NCI-H345 treated with DMSO at 0.1 percent for 48 hours (cell line): ENCODE data around the gene VSTM4.
A peak's percentile ranks its signal among the peaks of the same experiment; 100 is the strongest.

ENCODE experiments used
- DNase-seq: peaks from one replicate; lab custom pipeline; 2025; ENCODE audit not compliant: unreplicated experiment; lab: John Stamatoyannopoulos, UW

The VSTM4 gene

DNA sequence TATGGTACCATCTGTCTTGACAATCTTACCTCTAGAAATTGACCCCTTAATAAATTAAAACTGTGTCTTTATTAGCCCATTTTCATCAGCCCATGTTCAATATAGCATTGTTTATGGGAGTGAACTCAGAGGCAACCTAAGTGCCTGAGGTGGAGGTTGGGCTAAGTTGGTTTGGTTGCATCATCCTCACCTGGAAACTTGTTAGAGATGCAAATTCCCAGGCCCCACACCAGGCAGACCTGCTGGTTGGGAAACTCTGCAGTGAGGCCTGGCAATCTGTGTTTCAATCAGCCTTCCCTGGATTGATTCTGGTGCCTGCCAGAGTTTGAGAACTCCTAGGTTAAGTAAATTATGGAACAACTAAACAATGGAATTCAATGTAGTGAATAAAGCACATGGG, 27.9 kb upstream of the VSTM4 start:
- no peak for DNase-seq

DNA sequence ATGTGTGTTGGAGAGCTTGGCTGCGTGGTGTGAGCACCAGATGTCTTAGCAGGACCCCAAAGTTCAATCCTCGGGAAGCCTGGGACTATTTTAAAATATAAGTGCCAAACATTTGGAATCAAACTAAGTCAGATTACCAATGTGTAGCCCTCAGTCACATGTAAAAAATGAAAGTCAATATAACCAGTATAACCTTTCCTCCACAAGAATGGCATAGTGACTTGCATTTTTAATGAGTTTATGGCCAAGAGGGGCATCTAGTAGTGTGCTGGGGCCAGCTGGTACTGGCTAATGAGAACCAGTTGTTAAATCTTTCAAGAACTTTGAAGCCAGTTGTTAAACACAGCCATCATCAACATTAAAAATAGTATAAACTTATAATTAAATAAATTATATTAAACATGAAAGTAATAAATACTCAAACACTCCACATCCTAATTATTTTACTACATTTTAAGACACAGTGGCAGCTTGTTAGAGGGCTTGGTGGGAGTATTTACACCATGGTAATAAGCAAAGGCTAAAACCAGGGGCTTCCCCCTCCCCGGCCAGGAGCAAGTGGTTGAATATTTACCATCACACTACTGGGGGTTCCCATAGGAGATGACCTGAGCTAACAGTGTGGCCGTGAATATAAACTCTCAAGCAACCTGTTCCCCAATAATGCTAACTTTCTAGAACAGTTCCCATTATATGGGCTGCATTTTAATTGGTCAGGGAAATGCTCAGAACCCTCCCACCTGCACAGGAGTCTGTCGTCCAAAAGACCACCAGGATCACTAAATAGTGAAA, 26.4 kb upstream of the VSTM4 start:
- no peak for DNase-seq

GRCh38 chr10:49140304-49141177, 25.2 kb upstream of the VSTM4 start:
- no peak for DNase-seq

GRCh38 chr10:49139846-49140195, 24.5 kb upstream of the VSTM4 start:
- no peak for DNase-seq

DNA sequence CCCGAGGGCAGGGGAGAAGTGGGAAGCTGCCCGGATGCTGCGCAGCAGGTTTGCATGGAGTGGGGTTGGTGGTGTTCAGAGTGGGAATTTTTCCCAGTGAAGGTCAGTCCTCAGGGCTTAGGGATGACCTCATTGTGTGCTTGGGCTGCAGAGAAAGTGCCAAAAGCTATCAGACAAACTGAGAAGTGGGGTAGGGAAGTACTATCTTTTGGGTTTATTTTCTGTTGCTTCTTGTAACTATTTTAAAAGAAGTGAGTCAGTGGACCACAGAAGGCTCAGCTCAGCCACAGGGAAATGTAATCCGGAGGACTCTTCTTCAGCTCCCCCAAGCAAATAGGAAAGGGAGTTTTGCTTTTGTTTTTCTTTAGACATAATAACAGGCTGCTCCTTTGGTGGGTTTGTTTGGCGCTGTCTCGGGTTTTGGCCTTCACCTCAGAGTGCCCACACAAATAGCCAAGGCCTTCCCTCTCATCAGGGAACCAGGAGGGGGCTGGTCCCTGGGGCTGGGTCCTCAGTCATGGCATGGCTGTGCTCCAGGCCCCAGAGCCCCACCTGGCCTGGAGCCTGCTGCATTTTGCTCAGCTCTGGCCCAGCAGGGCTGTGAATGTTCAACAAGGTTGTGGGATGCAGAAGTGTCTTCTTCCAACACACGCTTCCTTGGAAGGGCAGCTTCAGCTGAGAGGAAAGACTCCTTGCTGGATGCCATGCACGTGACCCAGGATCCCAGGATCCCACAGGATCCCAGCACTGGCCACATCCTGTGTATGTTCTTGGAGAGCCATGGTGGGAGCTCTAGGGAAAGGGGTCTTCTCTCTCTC, 23.9 kb upstream of the VSTM4 start:
- DNase-seq = no peak

DNA sequence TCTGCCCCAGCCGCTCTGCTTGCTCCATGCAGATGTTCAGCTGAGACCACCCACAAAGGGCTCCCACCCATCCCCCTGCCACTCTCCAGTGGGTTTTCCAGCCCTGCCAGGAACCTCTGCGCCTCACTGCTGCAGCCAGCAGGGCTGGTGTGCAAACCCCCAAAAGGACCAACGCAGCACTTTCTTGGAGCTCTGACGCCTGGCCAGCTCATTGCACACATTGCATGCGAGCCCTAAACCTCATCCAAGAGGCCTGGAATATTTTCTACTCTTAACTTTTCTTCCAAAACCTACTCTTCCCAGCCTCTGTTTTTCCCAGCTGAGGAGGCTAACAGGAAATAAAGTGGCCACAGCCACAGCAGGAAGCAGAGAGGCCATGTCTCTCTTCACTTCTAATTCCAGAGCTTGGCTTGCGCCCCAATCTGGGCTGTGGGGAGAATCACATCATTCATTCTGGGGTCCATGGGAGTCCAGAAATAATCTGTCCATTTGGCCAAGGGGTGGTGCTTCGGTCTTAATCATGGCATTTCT, 23.1 kb upstream of the VSTM4 start:
- DNase-seq = no peak

DNA sequence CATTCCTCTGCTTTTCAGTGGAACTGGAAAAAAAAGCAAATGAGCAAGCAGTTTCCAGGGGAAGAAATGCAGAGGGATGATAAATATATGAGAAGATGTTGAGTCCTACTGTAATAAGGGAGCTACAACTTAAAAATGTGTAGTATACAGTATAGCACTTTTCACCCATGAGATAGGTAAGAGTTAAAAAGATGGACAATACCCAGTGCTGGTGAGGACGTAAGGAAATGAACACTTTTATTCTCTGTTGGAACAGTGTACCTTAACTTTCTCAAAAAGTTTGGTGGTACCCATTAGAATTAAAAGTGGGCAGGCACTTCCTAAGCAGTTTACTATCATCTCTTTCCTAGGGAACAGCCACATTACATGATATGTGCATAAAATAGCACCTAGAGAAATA, 21.2 kb upstream of the VSTM4 start:
- DNase-seq = no peak

DNA sequence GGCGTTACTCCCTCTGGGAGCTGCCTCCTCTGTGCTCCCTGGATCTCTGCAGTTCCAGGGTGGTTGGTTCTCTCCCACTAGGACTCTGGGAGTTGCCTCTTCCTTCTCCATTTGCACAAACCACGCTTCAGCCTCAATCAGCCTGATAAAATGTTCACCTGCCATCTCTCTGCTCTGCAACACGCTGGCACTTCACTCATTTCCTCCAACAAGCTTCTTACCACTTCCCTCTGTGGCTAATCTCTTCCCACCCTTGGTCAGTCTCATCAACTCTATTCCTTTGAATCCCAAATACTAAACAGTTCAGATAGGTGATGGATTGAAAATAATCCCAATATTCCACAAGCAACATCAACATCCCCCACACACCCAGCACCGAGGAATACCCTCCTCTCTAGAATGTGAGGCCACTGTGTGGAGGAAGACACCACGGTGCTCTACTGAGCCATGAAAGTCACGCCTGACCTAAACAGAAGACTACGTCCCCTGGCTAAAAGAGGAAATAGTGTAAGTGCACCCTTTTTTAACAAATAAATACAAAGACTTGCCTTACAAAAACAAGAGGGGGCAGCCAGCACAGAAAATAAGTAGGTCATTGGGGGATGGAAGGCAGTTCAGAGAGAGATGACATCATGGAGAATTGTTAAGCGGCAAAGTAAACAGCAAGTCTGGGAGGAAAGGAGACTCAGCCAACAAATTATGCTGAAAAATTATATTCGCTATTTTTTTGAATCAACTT, 20.4 kb upstream of the VSTM4 start:
- no peak for DNase-seq

GRCh38 chr10:49134327-49134726, 19.0 kb upstream of the VSTM4 start:
- DNase-seq = no peak

- DNase-seq = no peak
Observed at GRCh38 chr10:49133706-49134248, 18.5 kb upstream of the VSTM4 start, which contains the start of gene FAM170B. FAM170B (minus strand) TSS chr10:49134021; CDS start chr10:49133918, 103 bp downstream.

DNA sequence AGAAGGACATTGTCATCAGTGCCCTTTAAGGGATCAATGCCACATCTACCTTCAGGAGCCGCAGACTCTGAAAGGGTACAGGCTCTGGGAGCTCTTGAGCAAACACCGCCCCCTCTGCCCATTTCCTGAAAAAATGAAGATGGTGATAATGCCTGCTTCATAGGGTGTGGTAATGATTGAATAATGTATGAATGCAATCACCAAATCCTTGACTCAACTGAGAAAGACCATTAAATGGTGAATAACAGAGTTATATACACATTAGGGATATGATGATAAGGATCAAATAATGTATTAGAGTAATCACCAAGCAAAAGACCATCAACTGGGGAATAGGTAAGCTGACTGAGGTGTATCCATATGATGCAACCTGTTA, 17.0 kb upstream of the VSTM4 start:
- no peak for DNase-seq

DNA sequence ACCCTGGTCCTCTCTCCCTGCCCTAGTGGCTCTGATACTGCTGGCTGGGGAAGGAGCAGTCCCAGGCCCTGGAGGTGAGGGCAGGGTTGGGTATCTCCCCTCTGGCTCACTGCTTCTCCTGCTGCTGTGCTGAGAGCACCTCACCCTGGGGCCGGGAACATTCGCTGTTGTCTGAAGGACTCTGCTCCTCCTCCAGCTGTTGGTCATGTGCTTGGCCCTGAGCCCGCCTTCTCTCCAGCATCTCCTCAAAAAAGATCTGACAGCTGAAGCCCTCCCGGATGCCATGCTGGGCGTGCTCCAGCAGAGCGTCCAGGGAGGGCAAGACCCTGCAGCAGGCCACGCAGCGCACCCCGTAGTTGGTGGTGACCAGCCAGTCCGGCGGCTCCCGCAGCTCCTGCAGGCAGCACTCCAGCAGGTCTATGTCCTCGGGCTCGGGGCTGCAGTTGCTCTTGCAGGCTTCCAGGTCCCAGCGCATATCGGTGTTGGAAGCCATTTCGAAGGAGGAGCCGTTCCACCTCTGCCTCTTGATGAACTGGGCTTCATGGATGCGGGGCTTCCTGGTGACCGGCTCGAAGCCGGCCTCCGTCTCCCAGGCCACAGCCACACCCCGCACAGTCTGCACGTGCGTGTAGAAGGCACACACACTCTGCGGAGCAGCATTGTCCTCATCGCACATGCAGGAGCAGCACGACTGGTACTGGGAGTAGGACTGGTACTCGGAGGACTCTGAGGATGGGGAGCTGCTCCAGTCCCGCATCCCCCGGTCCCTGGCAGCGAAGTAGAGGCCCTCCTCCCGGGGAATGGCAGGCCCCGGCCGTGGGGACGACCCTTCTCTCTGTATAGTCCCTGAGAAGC, 16.4 kb upstream of the VSTM4 start:
- no peak for DNase-seq

DNA sequence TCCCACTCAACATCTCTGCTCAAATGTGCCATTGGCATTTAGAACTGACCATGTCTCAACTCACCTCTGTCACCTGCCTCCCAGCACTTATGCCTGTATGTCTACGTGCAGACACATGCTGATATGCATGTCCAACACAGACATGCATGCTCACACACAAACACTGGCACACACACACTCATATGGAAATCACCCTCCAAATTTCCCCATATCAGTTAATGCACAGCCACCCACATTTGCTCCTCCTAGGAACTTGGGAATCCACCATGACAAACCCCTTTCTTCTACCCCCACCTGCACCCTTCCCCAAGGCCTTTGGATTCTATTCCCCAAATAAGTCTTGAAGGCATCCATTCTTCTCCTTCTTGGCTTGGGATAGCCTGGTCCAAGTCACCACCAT, 14.1 kb upstream of the VSTM4 start:
- DNase-seq = no peak

DNA sequence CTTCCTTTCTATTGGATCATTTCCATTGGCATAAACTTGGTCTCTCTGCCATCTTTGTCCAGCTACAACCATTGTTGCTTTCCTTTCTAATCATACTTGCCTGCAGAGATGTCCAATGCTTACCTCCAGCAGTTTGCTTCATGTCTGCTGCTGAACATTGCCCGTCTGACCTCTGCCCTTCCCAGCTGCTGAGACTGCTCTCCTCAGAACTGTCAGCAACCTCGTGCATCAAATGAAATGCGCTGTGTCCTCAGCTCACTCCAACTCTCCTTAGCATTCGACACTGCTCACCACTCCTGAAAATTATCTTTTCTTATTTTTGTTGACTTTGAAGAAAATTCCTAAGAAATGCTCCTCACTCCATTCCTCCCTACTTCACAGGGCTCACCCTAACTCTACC, 13.5 kb upstream of the VSTM4 start:
- no peak for DNase-seq

- DNase-seq = peak; percentile 46
Observed at GRCh38 chr10:49123981-49124950, 8.9 kb upstream of the VSTM4 start.

DNA sequence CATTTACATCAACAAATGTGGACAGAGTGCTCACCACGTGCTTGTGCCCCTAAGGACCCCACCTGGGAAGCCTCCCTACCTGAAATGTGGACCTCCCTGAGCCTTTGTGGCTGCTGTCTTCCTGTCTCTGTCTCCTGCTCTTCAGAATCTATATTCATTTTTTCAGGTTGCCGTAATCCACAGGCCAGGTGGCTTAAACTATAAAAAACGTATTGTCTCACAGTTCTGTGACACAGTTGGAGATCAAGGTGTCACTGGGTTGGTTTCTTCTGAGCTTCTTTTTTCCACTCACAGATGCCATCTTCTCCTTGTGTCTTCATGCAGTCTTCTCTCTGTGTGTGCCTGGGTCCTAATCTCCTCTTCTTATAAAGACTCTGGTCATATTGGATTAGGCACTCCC, 5.6 kb upstream of the VSTM4 start:
- no peak for DNase-seq

- no peak for DNase-seq
Observed at GRCh38 chr10:49119746-49120145, 4.4 kb upstream of the VSTM4 start.

DNA sequence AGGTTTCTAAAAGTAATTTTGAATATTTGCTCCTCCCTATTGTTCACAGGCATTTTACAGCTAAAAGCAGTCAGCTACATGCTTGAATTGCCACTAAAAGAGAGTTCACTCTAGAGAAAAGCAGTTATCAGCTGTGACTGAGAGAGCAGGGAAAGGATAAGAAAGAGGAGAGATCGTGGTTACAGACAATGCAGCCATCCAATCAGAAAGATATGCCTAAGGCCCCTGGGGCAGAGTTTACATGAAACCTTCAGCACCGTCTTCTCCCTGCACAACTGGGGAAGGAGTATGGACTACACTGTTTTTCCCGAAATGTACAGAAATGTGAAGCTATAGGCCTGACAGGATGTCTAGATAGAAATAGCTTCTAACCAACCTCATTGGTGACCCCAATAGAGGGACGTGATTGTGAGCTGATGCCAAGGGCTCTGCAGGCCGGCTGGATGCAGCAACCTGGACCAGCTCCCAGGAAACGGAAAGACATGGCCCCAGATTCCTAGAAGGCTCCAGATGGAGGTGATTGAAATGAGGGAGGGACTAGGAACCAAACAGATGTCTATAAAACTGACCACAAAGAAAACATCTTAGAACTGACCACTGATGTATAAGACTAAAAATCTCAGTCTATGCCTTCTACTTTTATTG, 3.2 kb upstream of the VSTM4 start:
- DNase-seq = no peak
